Thyroid gland (tissue), 4 donors: ENCODE data around the gene TSPAN9.

ENCODE experiments used
- POLR2A ChIP-seq, 2 donors: fragments of 450-650 bp; IDR thresholded peaks; one replicate each; pipeline ENCODE4 v1.6.1; 2017; ENCODE audit warnings: antibody characterized with exemption in 2 of 2, mild to moderate bottlenecking in 2 of 2, moderate library complexity in 1 of 2
- TF ChIP-seq, protein P1 (sequence below), 6 experiments: fragments of 200-600 bp in 3 of 6; fragments of 450-650 bp in 3 of 6; sonication (generic) in 3 of 6; IDR thresholded peaks; one replicate each; pipeline ENCODE4 v1.5.1; 2016 to 2019; ENCODE audit warnings: antibody characterized with exemption in 6 of 6, mild to moderate bottlenecking in 2 of 6, inconsistent platforms in 1 of 6, moderate library complexity in 1 of 6

DNA sequence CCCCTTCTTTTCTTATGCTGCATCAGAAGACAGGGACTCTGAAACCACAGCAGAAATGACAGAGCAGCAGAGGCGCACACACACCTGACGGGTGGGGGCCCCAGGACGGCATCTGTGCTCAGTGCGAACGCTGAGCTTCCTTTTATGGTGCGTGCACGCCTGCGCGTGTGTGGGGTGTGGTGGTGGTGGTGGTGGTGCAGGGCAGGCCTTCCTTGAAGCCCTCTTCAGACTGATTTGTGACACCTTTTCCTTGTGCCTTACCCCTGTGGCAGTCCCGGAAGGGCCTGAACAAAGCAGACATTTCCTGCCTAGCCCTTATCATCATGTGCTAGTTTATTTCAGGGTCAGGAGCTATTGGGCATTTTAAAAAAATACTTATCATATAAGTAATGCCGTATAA, 75.7 kb downstream of the TSPAN9 start:
- TF ChIP-seq, protein P1, sequence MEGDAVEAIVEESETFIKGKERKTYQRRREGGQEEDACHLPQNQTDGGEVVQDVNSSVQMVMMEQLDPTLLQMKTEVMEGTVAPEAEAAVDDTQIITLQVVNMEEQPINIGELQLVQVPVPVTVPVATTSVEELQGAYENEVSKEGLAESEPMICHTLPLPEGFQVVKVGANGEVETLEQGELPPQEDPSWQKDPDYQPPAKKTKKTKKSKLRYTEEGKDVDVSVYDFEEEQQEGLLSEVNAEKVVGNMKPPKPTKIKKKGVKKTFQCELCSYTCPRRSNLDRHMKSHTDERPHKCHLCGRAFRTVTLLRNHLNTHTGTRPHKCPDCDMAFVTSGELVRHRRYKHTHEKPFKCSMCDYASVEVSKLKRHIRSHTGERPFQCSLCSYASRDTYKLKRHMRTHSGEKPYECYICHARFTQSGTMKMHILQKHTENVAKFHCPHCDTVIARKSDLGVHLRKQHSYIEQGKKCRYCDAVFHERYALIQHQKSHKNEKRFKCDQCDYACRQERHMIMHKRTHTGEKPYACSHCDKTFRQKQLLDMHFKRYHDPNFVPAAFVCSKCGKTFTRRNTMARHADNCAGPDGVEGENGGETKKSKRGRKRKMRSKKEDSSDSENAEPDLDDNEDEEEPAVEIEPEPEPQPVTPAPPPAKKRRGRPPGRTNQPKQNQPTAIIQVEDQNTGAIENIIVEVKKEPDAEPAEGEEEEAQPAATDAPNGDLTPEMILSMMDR (IDR thresholded peaks at IDR 0.05), result no peak
- no peak for TF ChIP-seq POLR2A (IDR thresholded peaks at IDR 0.05)
